NCI-H345 treated with DMSO at 0.1 percent for 48 hours (cell line): ENCODE measurements around the gene CFAP57.
A peak's percentile ranks its signal among the peaks of the same experiment; 100 is the strongest.

ENCODE experiments used
- DNase-seq: peaks from one replicate; lab custom pipeline; 2025; ENCODE audit not compliant: unreplicated experiment; lab: John Stamatoyannopoulos, UW

The CFAP57 gene

DNA sequence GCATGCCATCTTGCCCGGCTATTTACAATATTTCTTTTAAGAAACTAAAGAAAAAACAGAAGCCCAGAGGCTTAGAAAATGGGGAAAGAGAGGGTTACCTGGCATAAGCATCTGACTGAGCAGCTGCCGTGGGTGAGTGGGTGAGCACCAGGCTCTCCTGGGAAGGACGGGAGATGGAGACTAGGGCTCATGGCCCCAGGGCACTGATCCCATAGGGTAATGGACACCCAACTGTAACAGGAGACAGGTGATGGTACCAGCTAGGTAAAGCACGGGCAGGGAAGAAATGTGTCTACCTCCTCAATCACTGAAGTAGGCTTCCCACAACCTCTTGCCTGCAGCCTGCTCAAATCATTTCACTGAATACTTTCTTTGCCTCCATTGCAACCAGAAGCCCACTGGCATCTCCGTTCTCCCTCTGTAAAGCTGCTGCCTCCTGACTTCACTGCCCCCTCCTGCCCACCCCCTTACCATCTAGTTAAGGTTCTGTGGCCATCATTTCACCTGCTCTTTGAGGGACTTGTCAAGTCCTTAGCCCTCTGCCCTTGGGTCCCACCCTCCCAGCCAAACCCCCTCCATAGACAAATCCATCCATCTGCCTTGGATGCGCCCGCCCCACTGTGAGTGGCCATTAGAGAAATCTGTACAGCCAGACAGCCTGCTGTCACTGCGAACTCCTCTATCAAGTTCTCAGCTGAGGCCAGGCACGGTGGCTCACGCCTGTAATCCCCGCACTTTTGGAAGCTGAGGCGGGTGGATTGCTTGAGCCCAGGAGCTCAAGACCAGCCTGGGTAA, 103.9 kb downstream of the CFAP57 start:
- no peak for DNase-seq

DNA sequence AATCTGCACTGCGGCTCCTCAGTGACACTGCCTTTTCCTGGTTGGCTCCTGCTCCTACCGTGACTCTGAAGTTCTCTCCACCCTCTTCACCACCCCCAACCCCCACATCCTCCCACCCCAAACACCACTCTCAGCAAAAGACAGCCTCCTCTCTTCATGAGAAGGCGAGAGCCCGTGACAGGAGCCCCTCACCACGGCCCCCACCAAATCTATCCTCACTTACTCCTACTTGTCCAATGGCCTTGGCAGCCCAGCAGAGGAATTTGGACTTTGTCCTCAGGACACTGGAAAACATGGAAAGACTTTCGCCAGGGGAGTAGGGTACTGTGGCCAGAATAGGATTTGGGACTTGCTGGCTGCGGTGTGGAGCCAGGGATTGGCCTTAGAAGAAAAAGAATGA, 104.5 kb downstream of the CFAP57 start:
- DNase-seq: no peak

DNA sequence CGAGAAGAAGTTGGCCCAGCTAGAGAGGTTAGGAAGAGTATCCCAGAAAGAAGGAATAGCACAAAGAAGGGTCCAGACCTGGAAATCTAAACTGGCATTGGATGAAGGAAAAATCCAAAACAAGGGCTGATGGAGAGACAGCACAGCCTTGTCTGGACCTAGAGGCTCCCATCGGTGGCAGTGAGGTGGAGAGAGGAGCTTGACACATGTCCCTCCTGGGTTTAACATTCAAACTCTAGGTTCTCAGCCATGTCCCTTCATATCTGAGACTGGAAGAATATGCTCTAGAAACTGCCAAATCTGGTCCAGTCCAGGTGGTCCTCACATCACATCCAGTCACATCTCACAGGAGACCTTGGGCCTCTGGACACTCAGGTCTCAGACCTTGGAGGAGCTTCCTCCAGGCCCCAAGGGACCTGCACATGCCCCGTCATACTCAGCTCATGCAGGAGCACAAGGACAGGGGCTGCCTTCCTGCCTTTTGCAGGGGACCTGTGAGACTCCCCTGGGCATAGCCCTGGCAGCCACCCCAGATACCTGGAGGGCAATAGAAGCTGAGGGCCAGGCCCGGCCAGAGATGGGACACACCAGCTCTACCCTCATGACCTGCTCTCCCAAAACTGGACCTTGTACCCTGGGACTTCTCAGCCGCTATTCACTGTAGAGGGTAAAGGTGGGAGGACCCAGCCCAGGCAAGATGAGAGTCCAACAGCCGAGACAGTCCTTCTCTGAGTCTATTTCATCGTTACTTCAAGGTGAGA, 105.2 kb downstream of the CFAP57 start:
- DNase-seq: no peak

DNA sequence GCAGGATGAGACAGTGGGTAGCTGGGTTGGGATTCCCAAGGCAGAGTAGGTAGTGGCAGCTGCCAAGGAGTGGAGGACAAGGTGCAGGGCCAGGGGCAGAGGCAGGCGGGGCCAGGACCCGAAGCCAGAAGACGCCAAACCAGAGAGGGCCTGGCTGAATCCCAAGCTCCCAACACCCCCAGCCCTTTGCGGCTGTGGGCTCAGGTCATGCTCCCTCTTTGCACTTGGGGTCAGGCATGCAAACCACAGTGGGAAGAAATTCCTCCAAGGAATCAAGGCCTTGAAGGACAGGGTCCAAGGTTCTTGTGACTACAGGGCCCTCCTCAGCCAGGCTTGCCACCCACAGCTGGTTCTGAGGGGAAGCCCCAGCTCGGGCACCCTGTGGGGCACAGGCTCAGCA, 107.0 kb downstream of the CFAP57 start:
- no peak for DNase-seq

DNA sequence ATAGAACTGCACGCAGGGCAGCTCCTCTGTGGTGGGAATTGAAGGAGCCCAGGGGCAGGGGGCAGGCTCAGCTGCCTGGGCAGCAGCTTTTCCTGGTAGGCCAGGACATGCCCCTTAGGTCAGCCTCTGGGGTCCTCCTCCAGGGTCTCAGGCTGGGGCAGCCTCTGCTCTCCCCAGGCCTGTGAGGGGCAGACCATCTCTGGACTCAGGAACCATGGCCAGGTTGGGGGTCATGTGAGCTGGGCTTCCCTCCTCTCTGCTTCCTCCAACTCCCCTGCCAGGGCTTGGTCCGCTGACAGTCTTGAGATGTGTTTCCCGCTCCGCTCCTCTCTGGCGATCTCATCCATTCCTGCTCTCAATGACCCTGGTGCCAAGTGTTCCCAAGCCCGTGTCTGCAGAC, 107.5 kb downstream of the CFAP57 start:
- no peak for DNase-seq

DNA sequence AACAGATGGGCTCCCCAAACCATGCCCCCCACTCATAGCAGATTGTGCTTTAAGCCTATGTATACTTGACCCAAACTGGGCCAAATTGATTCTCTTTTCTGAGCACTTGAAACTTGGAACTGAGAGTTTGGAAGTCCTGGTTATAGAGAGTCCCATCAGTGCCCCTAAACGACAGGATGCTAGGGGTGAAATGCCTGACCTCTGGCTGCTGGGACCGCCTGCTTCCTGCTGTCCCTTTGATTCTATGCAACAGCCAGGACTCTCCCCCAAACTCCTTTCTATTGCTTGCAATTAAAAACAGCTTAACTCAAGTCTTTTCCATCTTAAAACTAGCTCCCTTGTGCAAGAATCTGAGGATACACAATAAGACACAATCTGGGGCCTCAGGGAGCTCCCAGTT, 108.6 kb downstream of the CFAP57 start:
- no peak for DNase-seq

DNA sequence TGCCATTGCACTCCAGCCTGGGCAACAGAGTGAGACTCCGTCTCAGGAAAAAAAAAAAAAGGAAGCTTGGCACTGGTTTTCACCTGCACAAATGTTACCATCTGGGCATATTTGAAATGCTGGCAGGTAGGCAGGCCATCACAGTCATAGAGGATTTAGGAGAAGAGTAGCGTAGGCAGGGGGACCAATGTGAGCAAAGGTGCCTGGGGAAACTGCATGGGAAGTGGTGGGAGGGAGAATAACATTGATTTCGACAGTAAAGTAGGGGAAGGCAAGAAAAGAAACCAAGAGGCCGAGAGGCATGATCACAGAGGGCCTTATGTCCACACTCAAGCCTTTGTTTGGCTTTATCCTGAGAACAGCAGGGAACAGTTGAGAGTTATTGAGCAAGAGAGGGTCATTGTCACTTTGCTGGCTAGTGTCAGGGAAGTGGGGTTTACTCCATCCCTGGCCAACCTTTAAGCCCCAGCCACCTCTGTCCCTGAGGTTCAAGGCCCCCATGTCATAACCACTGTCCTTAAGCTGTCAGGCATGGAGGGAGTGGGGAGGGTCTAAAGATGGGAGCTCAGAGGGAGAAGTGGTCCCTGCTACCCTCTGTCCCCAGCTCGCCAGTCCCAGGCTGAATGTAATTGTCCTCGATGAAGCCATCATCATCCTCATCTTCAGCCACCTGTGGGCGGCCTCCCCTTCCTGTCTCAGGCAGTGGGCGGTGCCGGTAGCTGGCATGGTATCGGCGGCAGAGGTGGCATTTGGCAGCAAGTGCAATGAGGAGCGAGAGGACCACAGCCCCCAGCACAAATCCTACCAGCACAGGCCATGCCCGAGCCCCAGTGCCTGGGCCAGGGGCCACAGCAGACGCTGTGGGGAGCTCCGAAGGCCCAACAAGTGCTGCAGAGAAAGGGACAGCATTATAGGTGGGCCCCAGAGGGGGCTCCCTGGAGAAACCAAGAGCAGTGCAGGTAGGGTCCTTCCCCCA, 110.4 kb downstream of the CFAP57 start:
- DNase-seq: no peak

DNA sequence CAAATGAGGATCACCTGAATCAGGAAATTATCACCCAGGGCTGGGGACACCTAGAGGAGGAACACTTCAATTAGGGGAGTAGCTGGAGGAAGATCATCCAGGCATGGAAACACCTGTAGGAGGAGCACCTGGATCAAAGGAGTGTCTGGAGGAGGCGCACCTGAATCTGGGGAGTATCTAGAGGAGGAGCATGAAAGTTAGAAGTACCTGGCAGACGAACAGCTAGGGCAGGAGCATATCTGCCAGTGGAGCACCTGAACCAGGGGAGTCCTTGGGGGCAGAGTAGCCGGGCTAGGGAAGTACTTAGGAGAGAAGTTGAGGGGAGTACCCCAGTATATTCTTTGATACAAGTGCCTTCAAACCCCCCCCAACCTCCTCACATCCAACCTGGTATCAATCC, 111.9 kb downstream of the CFAP57 start:
- no peak for DNase-seq

DNA sequence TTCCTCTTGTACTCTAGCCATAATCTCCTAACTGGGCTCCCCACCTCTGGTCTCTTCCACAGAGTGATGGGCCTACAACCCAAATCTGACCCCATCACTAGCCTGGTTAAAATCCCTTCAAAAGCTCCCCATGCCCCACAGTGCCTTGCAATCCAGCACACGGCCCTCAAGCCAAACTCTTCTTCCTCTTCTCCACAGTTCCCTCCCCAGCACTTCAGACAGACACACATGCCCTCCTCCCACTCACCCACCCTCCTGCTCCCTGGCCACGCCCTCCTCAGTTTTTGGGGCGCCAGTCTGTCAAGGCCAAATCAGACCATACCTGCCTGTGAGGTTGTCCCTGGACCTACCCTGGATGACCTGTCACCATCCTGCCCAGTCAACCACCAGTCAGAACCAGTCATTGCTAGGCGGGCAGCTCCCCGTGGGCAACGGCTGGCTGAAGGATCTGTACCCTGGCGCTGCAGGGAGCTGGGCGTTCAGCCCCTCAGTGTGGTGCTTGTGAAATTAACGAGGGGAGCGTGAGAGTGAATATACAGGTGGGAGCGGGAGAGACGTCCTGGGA, 112.5 kb downstream of the CFAP57 start:
- DNase-seq: no peak

DNA sequence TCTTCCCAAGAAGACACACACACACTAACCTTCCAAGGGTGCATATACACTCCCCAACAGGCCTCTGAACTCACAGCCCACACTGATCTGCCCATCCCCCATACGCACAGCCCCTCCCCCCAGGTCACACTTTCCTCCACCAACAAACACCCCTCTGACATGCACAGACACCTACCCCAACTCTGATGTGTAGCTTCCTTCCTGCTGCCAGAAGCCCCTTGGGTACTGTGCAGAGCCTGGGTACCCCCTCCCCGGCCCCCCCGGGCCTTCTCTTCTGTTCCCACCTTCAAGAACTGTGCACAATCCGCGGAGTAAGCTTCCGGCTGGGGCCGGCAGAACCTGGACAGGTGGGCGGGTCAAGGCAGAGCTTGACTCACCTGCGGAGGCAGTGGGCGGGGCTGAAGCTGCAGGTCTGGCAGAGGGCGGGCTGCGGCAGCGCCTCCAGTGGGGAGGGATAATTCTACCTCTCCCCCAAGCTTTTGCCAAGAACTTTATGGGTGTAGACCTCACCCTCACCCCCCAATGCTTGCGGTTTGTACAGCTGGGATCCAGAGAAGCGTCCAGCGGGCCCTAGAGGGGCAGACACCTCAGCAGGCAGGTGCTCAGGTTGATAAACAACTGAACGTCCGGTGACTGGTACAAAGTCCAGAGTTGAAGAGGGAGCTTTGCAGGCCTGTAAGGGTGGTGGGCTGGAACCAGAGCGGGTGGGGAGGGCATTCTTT, 113.3 kb downstream of the CFAP57 start, which contains the start of gene C1orf210:
C1orf210 (minus strand) TSS at position 313 of the 722 bp plus-strand sequence. CDS start 2,311 bp downstream, outside the sequence.
- peak; percentile 64 for DNase-seq

DNA sequence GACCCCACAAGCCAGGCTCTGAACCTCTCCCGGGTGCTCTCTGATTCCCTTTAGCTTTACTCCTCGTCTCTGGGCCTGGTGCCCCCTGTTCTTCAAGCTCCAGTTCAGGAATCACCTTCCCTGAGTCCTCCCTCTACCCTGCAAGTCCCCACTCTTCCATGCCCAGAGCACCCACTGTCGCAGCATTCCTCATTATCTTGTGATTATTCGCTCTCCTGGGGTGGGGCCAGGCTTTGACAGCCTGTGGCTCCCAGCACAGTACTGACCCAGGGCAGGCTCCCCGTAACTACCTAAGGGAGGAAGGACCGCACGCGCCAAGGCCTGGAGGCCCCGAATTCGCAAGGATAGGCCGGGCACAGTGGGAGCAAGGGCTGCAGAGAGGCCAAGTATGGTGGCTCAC, 114.0 kb downstream of the CFAP57 start:
- DNase-seq: no peak

DNA sequence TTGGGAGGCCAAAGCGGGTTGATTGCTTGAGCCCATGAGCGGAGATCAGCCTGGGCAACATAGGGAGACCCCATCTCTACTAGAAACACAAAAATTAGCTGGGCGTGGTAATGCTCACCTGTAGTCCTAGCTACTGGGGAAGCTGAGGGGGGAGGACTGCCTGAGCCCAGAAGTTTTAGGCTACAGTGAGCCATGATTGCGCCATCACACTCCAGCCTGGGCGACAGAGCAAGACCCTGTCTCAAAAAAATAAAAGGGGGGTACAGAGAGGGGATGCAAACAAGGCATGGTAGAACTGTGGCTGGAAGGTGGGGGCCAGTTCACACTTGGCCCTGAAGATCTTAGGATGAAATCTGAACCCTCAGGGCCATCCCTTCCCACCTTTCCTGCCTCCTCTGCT, 114.4 kb downstream of the CFAP57 start:
- DNase-seq: no peak

DNA sequence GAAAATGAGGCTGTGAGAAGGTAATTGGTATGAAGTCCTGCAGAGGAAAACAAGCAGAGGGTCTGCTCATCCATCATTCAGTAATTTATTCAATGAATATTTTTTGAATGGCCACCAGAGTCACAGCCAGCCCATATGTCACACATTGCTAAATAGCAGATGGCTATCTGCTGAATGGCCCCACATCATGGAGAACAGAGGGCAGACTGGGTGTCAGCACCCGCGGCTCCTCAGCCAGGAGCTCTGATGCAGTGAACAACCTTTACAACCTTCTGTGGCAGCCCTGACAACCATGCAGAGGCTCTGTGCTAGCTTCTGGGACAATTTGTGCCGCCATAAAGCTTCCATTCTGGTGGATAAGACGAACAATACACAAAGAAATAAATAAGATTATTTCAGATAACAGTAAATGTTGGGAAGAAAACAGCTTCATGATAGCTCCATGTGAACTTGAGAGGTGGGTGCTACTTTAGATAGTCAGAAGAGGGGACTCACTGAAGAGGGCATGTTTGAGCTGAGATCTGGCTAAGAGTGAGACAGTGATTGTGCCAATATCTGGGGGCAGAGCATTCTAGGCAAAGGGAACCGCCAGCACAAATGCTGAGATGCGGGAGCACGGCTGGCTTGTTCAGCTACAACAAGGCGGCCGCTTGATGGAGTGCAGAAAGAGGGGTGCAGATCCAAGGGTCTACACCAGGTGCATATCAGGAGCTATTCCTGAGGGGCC, 116.1 kb downstream of the CFAP57 start:
- no peak for DNase-seq

DNA sequence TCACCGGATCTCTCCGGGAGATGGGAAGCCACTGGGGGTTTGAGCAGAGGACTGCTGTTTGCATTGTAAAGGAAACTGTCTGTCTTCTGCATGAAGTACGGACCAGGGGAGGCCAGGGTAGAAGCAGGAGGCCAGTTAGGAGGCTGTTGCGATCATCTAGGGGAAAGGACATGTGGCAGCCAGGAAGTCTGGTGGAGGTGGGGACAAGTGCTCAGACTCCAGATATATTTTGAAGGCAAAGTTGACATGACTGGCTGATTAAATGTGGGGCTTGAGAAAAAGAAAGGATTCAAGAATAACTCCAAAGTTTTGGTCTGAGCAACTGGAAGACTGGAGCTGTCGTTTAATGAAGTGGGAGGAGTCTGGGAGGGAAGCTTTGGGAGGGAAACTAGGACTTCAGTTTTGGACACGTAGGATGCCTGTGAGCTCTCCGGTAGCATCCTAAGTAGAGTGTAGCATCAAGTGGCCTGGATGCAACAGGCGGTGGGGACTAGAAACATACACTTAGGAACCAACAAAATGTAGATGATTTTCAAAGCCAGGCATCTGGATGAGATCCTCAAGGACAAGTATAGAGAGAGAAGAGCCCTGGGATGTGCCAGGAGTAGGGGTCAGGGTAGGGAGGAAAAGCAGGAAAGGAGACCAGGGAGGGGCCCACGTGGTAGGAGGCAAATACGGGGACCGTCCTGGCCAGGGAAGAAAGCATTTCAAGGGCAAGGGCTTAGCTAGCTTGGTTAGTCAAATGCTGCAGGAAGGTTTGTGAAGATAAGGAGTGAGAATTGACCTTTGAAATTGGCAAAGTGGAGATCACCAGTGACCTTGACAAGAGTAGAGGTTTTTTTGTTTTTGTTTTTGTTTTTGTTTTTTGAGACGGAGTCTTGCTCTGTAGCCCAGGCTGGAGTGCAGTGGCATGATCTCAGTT, 116.9 kb downstream of the CFAP57 start:
- DNase-seq: no peak

DNA sequence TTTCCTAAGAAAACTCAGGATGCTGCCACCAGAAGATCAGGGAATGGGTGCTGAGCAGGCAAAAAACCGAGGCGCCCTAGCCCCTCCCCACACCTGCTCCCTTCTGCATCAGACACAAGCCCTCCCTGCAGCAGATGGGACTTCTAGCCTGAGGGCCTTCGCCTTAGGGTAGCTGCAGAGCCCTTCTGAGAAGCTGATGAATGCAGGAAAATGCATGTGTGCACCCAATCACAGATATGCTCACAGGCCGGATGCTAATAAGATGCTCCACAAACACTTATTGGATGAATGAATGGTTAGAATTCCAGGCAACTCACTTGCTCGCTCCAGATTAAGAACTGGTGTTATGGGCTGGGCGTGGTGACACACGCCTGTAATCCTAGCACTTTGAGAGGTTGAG, 120.1 kb downstream of the CFAP57 start:
- no peak for DNase-seq

DNA sequence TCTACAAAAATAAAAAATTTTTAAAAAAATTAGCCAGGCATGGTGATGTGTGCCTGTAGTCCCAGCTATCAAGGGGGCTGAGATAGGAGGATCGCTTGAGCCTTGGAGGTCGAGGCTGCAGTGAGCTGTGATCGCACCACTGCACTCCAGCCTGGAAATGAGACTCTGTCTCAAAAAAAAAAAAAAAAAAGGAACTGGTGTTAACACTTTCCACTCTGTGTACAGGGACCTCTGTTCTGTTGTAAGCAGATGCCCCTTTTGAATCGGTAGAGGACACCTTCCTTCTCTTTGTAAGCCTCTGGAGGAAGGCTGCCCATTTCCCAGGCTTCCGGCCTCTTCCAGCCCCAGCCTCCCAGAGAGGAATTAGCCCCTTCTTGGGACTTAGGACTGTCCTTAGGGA, 120.5 kb downstream of the CFAP57 start:
- DNase-seq: no peak

DNA sequence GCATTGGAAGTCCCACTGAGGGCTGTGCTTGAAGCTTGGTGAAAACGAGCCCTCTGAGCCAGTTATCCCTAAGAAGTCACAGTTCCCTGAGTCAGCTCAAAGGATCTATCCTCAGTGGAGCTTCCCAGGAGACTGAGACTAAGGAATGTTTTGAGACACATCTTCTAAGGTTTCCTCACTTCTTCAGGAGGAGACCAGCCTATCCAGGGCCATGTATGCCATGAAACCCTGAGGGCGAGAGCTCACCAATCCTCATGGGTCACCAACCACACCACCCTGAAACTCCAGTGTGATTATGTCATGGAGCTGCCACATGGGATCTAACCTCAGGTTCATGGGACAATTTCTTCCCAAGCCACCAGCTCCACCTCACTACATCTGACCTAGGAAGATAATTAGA, 121.0 kb downstream of the CFAP57 start:
- DNase-seq: no peak

DNA sequence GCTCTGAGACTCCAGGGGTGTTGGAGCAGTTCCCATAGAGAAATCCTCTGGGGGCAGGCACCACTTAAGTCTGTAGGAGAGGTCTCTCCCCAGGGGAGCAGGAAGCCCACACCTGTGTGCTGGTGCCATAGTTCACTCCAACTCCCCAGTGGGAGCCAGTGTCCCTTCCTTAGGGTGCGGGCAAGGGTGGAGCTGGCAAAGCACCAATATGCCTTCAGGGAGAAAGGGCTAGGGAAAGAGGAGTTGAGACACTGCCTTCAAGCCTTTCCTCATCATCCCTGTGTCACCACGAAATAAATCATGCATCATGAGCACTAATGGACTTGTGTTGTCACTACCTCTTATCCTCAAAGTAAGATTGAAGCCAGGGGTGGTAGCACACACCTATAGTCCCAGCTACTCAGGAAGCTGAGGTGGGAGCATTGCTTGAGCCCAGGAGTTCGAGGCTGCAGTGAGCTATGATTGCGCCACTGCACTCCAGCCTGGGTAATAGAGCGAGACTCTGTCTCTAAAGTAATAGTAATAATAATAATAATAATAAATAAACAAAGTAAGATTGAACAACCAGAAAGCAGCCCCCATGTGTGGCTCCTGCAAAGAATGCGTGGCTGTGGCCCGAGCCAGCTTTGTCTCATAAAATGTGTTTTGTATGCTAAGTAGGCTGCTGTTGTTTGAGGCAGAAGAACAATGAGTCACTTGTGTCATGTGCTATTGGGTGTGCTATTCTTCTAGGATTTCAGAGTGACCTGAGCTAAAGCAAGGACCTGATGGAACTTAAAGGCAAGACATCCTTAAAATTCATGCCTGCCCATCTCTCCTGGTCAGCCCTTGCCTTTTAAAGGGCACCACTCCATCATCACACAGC, 122.0 kb downstream of the CFAP57 start:
- DNase-seq: no peak
